Mesodermal cell (in vitro differentiated cells): Measurements from ENCODE around the gene TTC27.

Experiments
- H3K27ac ChIP-seq: 2 replicates; pipeline ENCODE4 v1.7.0; 2013; ENCODE audit warnings: mild to moderate bottlenecking, low read depth, low read length, moderate library complexity; ENCODE audit not compliant: severe bottlenecking
- H3K36me3 ChIP-seq: 2 replicates; pipeline ENCODE4 v1.7.1; 2013; ENCODE audit warnings: mild to moderate bottlenecking, low read length, moderate library complexity; ENCODE audit not compliant: control insufficient read depth, insufficient read depth
- H3K4me1 ChIP-seq: one replicate; pipeline ENCODE4 v1.7.1; 2013; ENCODE audit warnings: mild to moderate bottlenecking, low read length; ENCODE audit not compliant: insufficient read depth, control insufficient read depth, poor library complexity, severe bottlenecking
- H3K4me3 ChIP-seq: 2 replicates; pipeline ENCODE4 v1.7.0; 2013; ENCODE audit warnings: low read length, control low read depth, mild to moderate bottlenecking; ENCODE audit not compliant: insufficient read depth, poor library complexity, severe bottlenecking; ENCODE audit errors: extremely low read depth
- H3K9me3 ChIP-seq: 2 replicates; pipeline ENCODE4 v1.7.1; 2013; ENCODE audit warnings: mild to moderate bottlenecking, low read length, moderate library complexity; ENCODE audit not compliant: control insufficient read depth
- WGBS, 2 experiments: methylation state at CpG; one replicate each; pipeline ENCODE4 v1.1.5; 2013; ENCODE audit warnings: missing lambda C conversion rate in 2 of 2; ENCODE audit not compliant: insufficient coverage in 2 of 2; 5-methylcytosine and 5-hydroxymethylcytosine counted together

Gene TTC27

GRCh38 chr2:32739664-32740063, 111.8 kb downstream of the TTC27 start:
- Histone ChIP-seq H3K4me3 (no peak overlapping the region), H3K4me1 (peaks cover 4% of the 10 kb centered on the region), H3K36me3 (peaks cover 3% of the 10 kb centered on the region), H3K27ac (no peak overlapping the region), H3K9me3 (no peaks in the 10 kb centered on the region)
- WGBS, 2 experiments, result 100% methylated on average over 1 to 2 of the region's 2 CpGs

GRCh38 chr2:32741575-32741974, 113.7 kb downstream of the TTC27 start:
- peaks cover 3% of the 10 kb centered on the region for H3K36me3 ChIP-seq
- H3K27ac ChIP-seq, result no peak overlapping the region
- H3K4me3 ChIP-seq, result no peak overlapping the region
- peaks cover 4% of the 10 kb centered on the region for H3K4me1 ChIP-seq
- no CpG with 5 or more reads among the region's 1 CpG for WGBS, 2 experiments
- H3K9me3 ChIP-seq, result no peaks in the 10 kb centered on the region

- no CpG with 5 or more reads among the region's 2 CpGs for WGBS, 2 experiments
- H3K9me3 ChIP-seq, result no peaks in the 10 kb centered on the region
- no peak overlapping the region for H3K4me3 ChIP-seq
- no peak overlapping the region for H3K27ac ChIP-seq
- H3K36me3 ChIP-seq, result peaks cover 3% of the 10 kb centered on the region
- peaks cover 4% of the 10 kb centered on the region for H3K4me1 ChIP-seq
These were observed 114.5 kb downstream of the TTC27 start for GRCh38 chr2:32742376-32742775.

- H3K4me3 ChIP-seq, result no peak overlapping the region
These were observed 115.8 kb downstream of the TTC27 start for GRCh38 chr2:32743480-32744236.

GRCh38 chr2:32745191-32745590, 117.3 kb downstream of the TTC27 start:
- Histone ChIP-seq H3K36me3 (peaks cover 2% of the 10 kb centered on the region), H3K4me1 (peaks cover 4% of the 10 kb centered on the region), H3K27ac (no peak overlapping the region), H3K4me3 (no peak overlapping the region), H3K9me3 (no peaks in the 10 kb centered on the region)
- 93 to 100% methylated on average over 1 to 2 of the region's 2 CpGs for WGBS, 2 experiments

More at GRCh38 chr2:32743480-32744236, 115.8 kb downstream of the TTC27 start:
- H3K4me1 ChIP-seq, result peaks cover 4% of the 10 kb centered on the region
- WGBS, 2 experiments, result 60 to 80% methylated on average over 1 to 2 of the region's 3 CpGs
- H3K9me3 ChIP-seq, result no peaks in the 10 kb centered on the region
- no peaks in the 10 kb centered on the region for H3K36me3 ChIP-seq
- no peak overlapping the region for H3K27ac ChIP-seq

- Histone ChIP-seq H3K36me3 (peaks cover 3% of the 10 kb centered on the region), H3K9me3 (no peaks in the 10 kb centered on the region), H3K4me1 (peaks cover 4% of the 10 kb centered on the region), H3K27ac (no peak overlapping the region), H3K4me3 (no peak overlapping the region)
- WGBS, 2 experiments, result 100% methylated on average over 1 of the region's 1 CpG; no CpG with 5 or more reads in 1 of the 2 experiments
These were observed 117.8 kb downstream of the TTC27 start for GRCh38 chr2:32745675-32746074.

GRCh38 chr2:32746669-32747068, 118.8 kb downstream of the TTC27 start:
- Histone ChIP-seq H3K27ac (no peak overlapping the region), H3K4me3 (no peak overlapping the region), H3K4me1 (peaks cover 9% of the 10 kb centered on the region), H3K36me3 (peaks cover 3% of the 10 kb centered on the region), H3K9me3 (no peaks in the 10 kb centered on the region)

- H3K27ac ChIP-seq, result no peak overlapping the region
- no peak overlapping the region for H3K4me3 ChIP-seq
- no peaks in the 10 kb centered on the region for H3K9me3 ChIP-seq
- H3K36me3 ChIP-seq, result peaks cover 3% of the 10 kb centered on the region
- peaks cover 16% of the 10 kb centered on the region for H3K4me1 ChIP-seq
- WGBS, 2 experiments, result no CpG with 5 or more reads among the region's 1 CpG
These were observed 120.3 kb downstream of the TTC27 start for GRCh38 chr2:32748158-32748557.

- H3K9me3 ChIP-seq, result no peaks in the 10 kb centered on the region
- no peak overlapping the region for H3K27ac ChIP-seq
- peaks cover 17% of the 10 kb centered on the region for H3K4me1 ChIP-seq
- H3K4me3 ChIP-seq, result no peak overlapping the region
- H3K36me3 ChIP-seq, result peaks cover 3% of the 10 kb centered on the region
These were observed 123.0 kb downstream of the TTC27 start for GRCh38 chr2:32750880-32751279.

GRCh38 chr2:32752205-32752604, 124.4 kb downstream of the TTC27 start:
- Histone ChIP-seq H3K4me3 (no peak overlapping the region), H3K36me3 (peaks cover 3% of the 10 kb centered on the region), H3K27ac (peak overlapping the region; percentile 57), H3K4me1 (peaks cover 17% of the 10 kb centered on the region), H3K9me3 (no peaks in the 10 kb centered on the region)
- 75% methylated on average over 2 of the region's 2 CpGs; no CpG with 5 or more reads in 1 of the 2 experiments for WGBS, 2 experiments

- Histone ChIP-seq H3K4me1 (peaks cover 17% of the 10 kb centered on the region), H3K36me3 (peaks cover 5% of the 10 kb centered on the region), H3K27ac (peak overlapping the region; percentile 57), H3K4me3 (no peak overlapping the region), H3K9me3 (no peaks in the 10 kb centered on the region)
- WGBS, 2 experiments, result 96 to 100% methylated on average over 3 of the region's 5 CpGs
These were observed 125.1 kb downstream of the TTC27 start for GRCh38 chr2:32752952-32753351.
